GM23338 (cell line): ENCODE data around the gene PCSK1.

Experiments used
- CREB1 ChIP-seq: fragments of 250-450 bp; sonication (Bioruptor Pico); IDR thresholded peaks from 2 replicates; pipeline ENCODE4 v1.5.0; 2020; ENCODE audit warnings: low read depth, mild to moderate bottlenecking, moderate library complexity
- EZH2 ChIP-seq: fragments of 200-600 bp; sonication (generic); IDR thresholded peaks from one replicate; pipeline ENCODE4 v1.8.0; 2017; ENCODE audit warnings: antibody characterized with exemption, mild to moderate bottlenecking, low read depth; ENCODE audit not compliant: unreplicated experiment
- EZH2phosphoT487 ChIP-seq: fragments of 200-600 bp; sonication (generic); IDR thresholded peaks from one replicate; pipeline ENCODE4 v1.8.1; 2018; ENCODE audit warnings: antibody characterized with exemption; ENCODE audit not compliant: unreplicated experiment
- JUNB ChIP-seq: IDR thresholded peaks from one replicate; pipeline ENCODE4 v1.6.1; 2016; ENCODE audit warnings: antibody characterized with exemption; ENCODE audit not compliant: unreplicated experiment
- NANOG ChIP-seq: IDR thresholded peaks from 2 replicates; pipeline ENCODE4 v1.6.1; 2016; ENCODE audit warnings: antibody characterized with exemption, borderline replicate concordance
- POLR2AphosphoS5 ChIP-seq: IDR thresholded peaks from 2 replicates; pipeline ENCODE4 v1.6.1; 2016; ENCODE audit warnings: antibody characterized with exemption, low read depth
- STAT1 ChIP-seq: IDR thresholded peaks from one replicate; pipeline ENCODE4 v1.6.1; 2016; ENCODE audit warnings: antibody characterized with exemption; ENCODE audit not compliant: unreplicated experiment
- ZNF114 ChIP-seq: fragments of 250-450 bp; sonication (Bioruptor Pico); IDR thresholded peaks from 2 replicates; pipeline ENCODE4 v1.5.0; 2020; ENCODE audit warnings: mild to moderate bottlenecking, moderate library complexity
- ZNF331 ChIP-seq: fragments of 250-450 bp; sonication (Bioruptor Pico); IDR thresholded peaks from 2 replicates; pipeline ENCODE4 v1.5.0; 2020; ENCODE audit warnings: low read depth, mild to moderate bottlenecking, moderate library complexity
- TF ChIP-seq, protein P1 (sequence below), 2 experiments: fragments of 200-600 bp in 1 of 2; sonication (generic) in 1 of 2; conservative IDR thresholded peaks; 2 replicates each; pipeline versions ENCODE4 v1.5.1 to v1.6.1; 2016 to 2017; ENCODE audit warnings: antibody characterized with exemption in 2 of 2, low read depth in 2 of 2, mild to moderate bottlenecking in 2 of 2, moderate library complexity in 1 of 2
- TF ChIP-seq, protein P2 (sequence below): IDR thresholded peaks from one replicate; pipeline ENCODE4 v1.6.1; 2018; ENCODE audit warnings: antibody characterized with exemption; ENCODE audit not compliant: unreplicated experiment
- TF ChIP-seq, protein P3 (sequence below): IDR thresholded peaks from 2 replicates; pipeline ENCODE4 v1.6.1; 2016; ENCODE audit warnings: antibody characterized with exemption

DNA sequence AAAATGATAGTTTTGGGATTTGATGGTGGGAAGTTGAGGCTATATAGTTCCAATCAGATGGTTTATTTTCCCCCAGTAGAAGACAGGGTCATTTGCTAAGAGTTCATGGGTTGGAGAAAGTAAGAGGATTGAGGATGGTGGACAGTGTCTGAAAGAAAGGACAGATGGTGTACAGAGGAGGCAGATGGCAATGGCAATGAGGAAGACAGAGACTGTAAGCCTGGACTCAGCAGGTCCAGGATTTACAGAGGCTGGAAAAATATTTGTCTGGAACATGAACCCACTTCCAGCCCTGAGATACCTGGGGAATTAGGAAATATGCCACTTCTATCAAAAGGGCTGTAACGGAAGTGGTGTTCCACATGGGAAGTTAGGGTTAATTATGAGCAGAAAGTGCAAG, 84.5 kb downstream of the PCSK1 start:
- TF ChIP-seq, protein P1, sequence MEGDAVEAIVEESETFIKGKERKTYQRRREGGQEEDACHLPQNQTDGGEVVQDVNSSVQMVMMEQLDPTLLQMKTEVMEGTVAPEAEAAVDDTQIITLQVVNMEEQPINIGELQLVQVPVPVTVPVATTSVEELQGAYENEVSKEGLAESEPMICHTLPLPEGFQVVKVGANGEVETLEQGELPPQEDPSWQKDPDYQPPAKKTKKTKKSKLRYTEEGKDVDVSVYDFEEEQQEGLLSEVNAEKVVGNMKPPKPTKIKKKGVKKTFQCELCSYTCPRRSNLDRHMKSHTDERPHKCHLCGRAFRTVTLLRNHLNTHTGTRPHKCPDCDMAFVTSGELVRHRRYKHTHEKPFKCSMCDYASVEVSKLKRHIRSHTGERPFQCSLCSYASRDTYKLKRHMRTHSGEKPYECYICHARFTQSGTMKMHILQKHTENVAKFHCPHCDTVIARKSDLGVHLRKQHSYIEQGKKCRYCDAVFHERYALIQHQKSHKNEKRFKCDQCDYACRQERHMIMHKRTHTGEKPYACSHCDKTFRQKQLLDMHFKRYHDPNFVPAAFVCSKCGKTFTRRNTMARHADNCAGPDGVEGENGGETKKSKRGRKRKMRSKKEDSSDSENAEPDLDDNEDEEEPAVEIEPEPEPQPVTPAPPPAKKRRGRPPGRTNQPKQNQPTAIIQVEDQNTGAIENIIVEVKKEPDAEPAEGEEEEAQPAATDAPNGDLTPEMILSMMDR (conservative IDR thresholded peaks at IDR 0.05; ENCODE audit: low read depth in 2 of 2) = no peak
- TF ChIP-seq POLR2AphosphoS5 (no peak), EZH2phosphoT487 (no peak), EZH2 (no peak), STAT1 (no peak), CREB1 (CRISPR knock-in tag) (no peak), ZNF331 (CRISPR knock-in tag) (no peak), NANOG (no peak), ZNF114 (CRISPR knock-in tag) (no peak), JUNB (no peak)
- TF ChIP-seq, protein P2, sequence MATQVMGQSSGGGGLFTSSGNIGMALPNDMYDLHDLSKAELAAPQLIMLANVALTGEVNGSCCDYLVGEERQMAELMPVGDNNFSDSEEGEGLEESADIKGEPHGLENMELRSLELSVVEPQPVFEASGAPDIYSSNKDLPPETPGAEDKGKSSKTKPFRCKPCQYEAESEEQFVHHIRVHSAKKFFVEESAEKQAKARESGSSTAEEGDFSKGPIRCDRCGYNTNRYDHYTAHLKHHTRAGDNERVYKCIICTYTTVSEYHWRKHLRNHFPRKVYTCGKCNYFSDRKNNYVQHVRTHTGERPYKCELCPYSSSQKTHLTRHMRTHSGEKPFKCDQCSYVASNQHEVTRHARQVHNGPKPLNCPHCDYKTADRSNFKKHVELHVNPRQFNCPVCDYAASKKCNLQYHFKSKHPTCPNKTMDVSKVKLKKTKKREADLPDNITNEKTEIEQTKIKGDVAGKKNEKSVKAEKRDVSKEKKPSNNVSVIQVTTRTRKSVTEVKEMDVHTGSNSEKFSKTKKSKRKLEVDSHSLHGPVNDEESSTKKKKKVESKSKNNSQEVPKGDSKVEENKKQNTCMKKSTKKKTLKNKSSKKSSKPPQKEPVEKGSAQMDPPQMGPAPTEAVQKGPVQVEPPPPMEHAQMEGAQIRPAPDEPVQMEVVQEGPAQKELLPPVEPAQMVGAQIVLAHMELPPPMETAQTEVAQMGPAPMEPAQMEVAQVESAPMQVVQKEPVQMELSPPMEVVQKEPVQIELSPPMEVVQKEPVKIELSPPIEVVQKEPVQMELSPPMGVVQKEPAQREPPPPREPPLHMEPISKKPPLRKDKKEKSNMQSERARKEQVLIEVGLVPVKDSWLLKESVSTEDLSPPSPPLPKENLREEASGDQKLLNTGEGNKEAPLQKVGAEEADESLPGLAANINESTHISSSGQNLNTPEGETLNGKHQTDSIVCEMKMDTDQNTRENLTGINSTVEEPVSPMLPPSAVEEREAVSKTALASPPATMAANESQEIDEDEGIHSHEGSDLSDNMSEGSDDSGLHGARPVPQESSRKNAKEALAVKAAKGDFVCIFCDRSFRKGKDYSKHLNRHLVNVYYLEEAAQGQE = no peak
- TF ChIP-seq, protein P3, sequence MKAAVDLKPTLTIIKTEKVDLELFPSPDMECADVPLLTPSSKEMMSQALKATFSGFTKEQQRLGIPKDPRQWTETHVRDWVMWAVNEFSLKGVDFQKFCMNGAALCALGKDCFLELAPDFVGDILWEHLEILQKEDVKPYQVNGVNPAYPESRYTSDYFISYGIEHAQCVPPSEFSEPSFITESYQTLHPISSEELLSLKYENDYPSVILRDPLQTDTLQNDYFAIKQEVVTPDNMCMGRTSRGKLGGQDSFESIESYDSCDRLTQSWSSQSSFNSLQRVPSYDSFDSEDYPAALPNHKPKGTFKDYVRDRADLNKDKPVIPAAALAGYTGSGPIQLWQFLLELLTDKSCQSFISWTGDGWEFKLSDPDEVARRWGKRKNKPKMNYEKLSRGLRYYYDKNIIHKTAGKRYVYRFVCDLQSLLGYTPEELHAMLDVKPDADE = no peak
